Measurements from ENCODE around the gene C6. TPM values are rescaled to one million over a fixed set of nuclear protein-coding genes. Genes with fewer than 3 reads are reported as not detected.
"Not testable (repeated sequence)": the region's sequence is repeated elsewhere in the genome, so short reads cannot be mapped to it uniquely, and the experiment has no call there.

Gene C6
- polyA plus RNA-seq, 1 experiment = 0.22 TPM

GRCh38 chr5:41195228-41195627, 18.1 kb downstream of the C6 start:
- Histone ChIP-seq H3K27me3 (ENCODE audit: control insufficient read depth, insufficient read depth, low read length) (no peaks in the 10 kb centered on the region), H3K9me3 (ENCODE audit: control insufficient read depth, insufficient read depth, low read length) (no peaks in the 10 kb centered on the region), H3K27ac (ENCODE audit: low read depth, low read length) (no peak overlapping the region), H3K4me3 (ENCODE audit: low read depth, low read length) (no peak overlapping the region)
- TF ChIP-seq, protein P1, sequence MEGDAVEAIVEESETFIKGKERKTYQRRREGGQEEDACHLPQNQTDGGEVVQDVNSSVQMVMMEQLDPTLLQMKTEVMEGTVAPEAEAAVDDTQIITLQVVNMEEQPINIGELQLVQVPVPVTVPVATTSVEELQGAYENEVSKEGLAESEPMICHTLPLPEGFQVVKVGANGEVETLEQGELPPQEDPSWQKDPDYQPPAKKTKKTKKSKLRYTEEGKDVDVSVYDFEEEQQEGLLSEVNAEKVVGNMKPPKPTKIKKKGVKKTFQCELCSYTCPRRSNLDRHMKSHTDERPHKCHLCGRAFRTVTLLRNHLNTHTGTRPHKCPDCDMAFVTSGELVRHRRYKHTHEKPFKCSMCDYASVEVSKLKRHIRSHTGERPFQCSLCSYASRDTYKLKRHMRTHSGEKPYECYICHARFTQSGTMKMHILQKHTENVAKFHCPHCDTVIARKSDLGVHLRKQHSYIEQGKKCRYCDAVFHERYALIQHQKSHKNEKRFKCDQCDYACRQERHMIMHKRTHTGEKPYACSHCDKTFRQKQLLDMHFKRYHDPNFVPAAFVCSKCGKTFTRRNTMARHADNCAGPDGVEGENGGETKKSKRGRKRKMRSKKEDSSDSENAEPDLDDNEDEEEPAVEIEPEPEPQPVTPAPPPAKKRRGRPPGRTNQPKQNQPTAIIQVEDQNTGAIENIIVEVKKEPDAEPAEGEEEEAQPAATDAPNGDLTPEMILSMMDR (IDR thresholded peaks at IDR 0.05; ENCODE audit: low read depth, low read length) = no peak
- DNase-seq (ENCODE audit: low read depth, low spot score) = no peak
- ChIA-PET POLR2A (no interaction called here), CTCF (interaction anchor here (0.6 to 0.7 kb wide), 2 partner anchors 10 to 232 kb away, joined by 3 to 4 read pairs; no protein-coding TSS in a partner anchor)

DNA sequence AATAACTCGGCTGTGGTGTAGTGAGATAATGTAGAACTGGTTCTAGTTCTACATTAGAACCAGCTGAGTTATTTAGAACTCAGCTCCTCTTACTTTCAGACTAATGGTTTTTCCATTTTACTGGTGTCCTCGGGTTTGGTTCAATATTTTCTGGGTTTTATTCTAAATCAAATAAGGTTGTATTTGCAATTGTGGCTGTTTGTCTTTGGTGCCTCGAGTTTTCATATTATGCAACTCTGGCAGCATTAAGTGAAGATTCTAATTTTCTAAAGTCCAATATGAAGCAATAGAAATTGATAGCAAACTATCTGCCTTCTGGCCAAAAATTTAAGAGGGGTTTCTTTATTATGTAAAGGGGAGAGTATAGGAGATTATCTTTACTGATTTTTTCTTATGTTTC, 19.0 kb downstream of the C6 start:
- Histone ChIP-seq H3K27me3 (ENCODE audit: control insufficient read depth, insufficient read depth, low read length) (no peaks in the 10 kb centered on the region), H3K9me3 (ENCODE audit: control insufficient read depth, insufficient read depth, low read length) (no peaks in the 10 kb centered on the region), H3K4me3 (ENCODE audit: low read depth, low read length) (no peak overlapping the region), H3K27ac (ENCODE audit: low read depth, low read length) (no peak overlapping the region)
- DNase-seq (ENCODE audit: low read depth, low spot score) = no peak
- TF ChIP-seq, protein P1 (IDR thresholded peaks at IDR 0.05; ENCODE audit: low read depth, low read length) = no peak
- POLR2A ChIA-PET = no interaction called here
- CTCF ChIA-PET = interaction anchor here (0.7 kb wide), 1 partner anchor 11 kb away, joined by 4 read pairs; no protein-coding TSS in a partner anchor

- Histone ChIP-seq H3K9me3 (ENCODE audit: control insufficient read depth, insufficient read depth, low read length) (no peaks in the 10 kb centered on the region), H3K27ac (ENCODE audit: low read depth, low read length) (no peak overlapping the region), H3K4me3 (ENCODE audit: low read depth, low read length) (no peak overlapping the region), H3K27me3 (ENCODE audit: control insufficient read depth, insufficient read depth, low read length) (no peaks in the 10 kb centered on the region)
- TF ChIP-seq, protein P1 (IDR thresholded peaks at IDR 0.05; ENCODE audit: low read depth, low read length) = no peak
- CTCF ChIA-PET = interaction anchor here (0.6 to 4.6 kb wide), 2 partner anchors 9 to 289 kb away, joined by 3 to 13 read pairs; no protein-coding TSS in a partner anchor
- no peak for DNase-seq (ENCODE audit: low read depth, low spot score)
- POLR2A ChIA-PET = no interaction called here
These were observed 19.7 kb downstream of the C6 start for GRCh38 chr5:41193456-41194205.

GRCh38 chr5:41191249-41191648, 22.1 kb downstream of the C6 start:
- POLR2A ChIA-PET = no interaction called here
- TF ChIP-seq, protein P1 (IDR thresholded peaks at IDR 0.05; ENCODE audit: low read depth, low read length) = no peak
- CTCF ChIA-PET = interaction anchor here (4.6 kb wide), 1 partner anchor 286 kb away, joined by 13 read pairs; no protein-coding TSS in a partner anchor
- Histone ChIP-seq H3K27ac (ENCODE audit: low read depth, low read length) (no peak overlapping the region), H3K4me3 (ENCODE audit: low read depth, low read length) (no peak overlapping the region), H3K27me3 (ENCODE audit: control insufficient read depth, insufficient read depth, low read length) (no peaks in the 10 kb centered on the region), H3K9me3 (ENCODE audit: control insufficient read depth, insufficient read depth, low read length) (no peaks in the 10 kb centered on the region)
- no peak for DNase-seq (ENCODE audit: low read depth, low spot score)

GRCh38 chr5:41186143-41186542, 27.2 kb downstream of the C6 start:
- POLR2A ChIA-PET = no interaction called here
- no peaks in the 10 kb centered on the region for H3K9me3 ChIP-seq (ENCODE audit: control insufficient read depth, insufficient read depth, low read length)
- no peak for DNase-seq (ENCODE audit: low read depth, low spot score)
- no peaks in the 10 kb centered on the region for H3K27me3 ChIP-seq (ENCODE audit: control insufficient read depth, insufficient read depth, low read length)
- CTCF ChIA-PET = interaction anchor here (1.3 kb wide), 1 partner anchor 281 kb away, joined by 6 read pairs; no protein-coding TSS in a partner anchor
- no peak overlapping the region for H3K27ac ChIP-seq (ENCODE audit: low read depth, low read length)
- TF ChIP-seq, protein P1 (IDR thresholded peaks at IDR 0.05; ENCODE audit: low read depth, low read length) = no peak
- H3K4me3 ChIP-seq (ENCODE audit: low read depth, low read length) = no peak overlapping the region

DNA sequence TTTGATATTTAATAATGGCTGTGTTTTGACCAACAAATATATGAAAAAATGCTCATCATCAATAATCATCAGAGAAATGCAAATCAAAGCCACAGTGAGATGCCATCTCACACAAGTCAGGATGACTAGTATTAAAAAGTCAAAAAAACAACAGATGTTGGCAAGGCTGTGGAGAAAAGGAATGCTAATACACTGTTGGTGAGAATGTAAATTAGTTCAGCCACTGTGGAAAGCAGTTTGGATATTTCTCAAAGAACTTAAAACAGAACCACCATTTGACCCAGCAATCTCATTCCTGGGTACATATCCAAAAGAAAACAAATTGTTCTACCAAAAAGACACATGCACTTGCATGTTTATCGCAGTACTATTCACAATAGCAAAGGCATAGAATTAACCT, 30.0 kb downstream of the C6 start:
- DNase-seq (ENCODE audit: low read depth, low spot score); H3K27ac ChIP-seq (ENCODE audit: low read depth, low read length); POLR2A ChIA-PET; H3K4me3 ChIP-seq (ENCODE audit: low read depth, low read length); H3K27me3 ChIP-seq (ENCODE audit: control insufficient read depth, insufficient read depth, low read length); H3K9me3 ChIP-seq (ENCODE audit: control insufficient read depth, insufficient read depth, low read length): not testable (repeated sequence)
- CTCF ChIA-PET = interaction anchor here (0.6 to 1.5 kb wide), 2 partner anchors 38 to 278 kb away, joined by 7 to 8 read pairs; no protein-coding TSS in a partner anchor

All from AG04450 (cell line).